Loucy (cell line): ENCODE measurements around the gene DISC1.
A peak's percentile ranks its signal among the peaks of the same experiment; 100 is the strongest.

Experiments used
- H2AFZ ChIP-seq: fragments of 200-600 bp; sonication (generic); 2 replicates; pipeline ENCODE4 v1.6.0; 2016; ENCODE audit warnings: antibody characterized with exemption, mild to moderate bottlenecking, low read length, moderate library complexity
- H3F3A ChIP-seq: fragments of 200-600 bp; 2 replicates; pipeline ENCODE4 v1.6.0; 2016; ENCODE audit warnings: antibody characterized with exemption, low read depth, mild to moderate bottlenecking
- H3K27me3 ChIP-seq: fragments of 200-600 bp; sonication (generic); 2 replicates; pipeline ENCODE4 v1.6.1; 2014; ENCODE audit warnings: low read length, mild to moderate bottlenecking; ENCODE audit not compliant: insufficient read depth, poor library complexity, severe bottlenecking
- H3K36me3 ChIP-seq: fragments of 200-600 bp; sonication (generic); 2 replicates; pipeline ENCODE4 v1.6.1; 2016; ENCODE audit warnings: low read length; ENCODE audit not compliant: insufficient read depth
- H3K4me1 ChIP-seq: fragments of 200-600 bp; sonication (generic); 2 replicates; pipeline ENCODE4 v1.5.1; 2014; ENCODE audit warnings: low read length, mild to moderate bottlenecking; ENCODE audit not compliant: insufficient read depth, poor library complexity, severe bottlenecking
- H3K4me2 ChIP-seq: fragments of 200-600 bp; sonication (generic); 2 replicates; pipeline ENCODE4 v1.6.0; 2014; ENCODE audit warnings: antibody characterized with exemption, low read length, low read depth, mild to moderate bottlenecking; ENCODE audit not compliant: poor library complexity, severe bottlenecking
- H3K4me3 ChIP-seq: fragments of 200-600 bp; sonication (generic); 2 replicates; pipeline ENCODE4 v1.5.1; 2014; ENCODE audit warnings: low read length, mild to moderate bottlenecking, mixed read lengths; ENCODE audit not compliant: poor library complexity, severe bottlenecking
- H3K79me2 ChIP-seq: fragments of 200-600 bp; sonication (generic); 2 replicates; pipeline ENCODE4 v1.6.1; 2014; ENCODE audit warnings: low read length; ENCODE audit not compliant: insufficient read depth
- H3K9ac ChIP-seq: fragments of 200-600 bp; sonication (generic); 2 replicates; pipeline ENCODE4 v1.6.0; 2014; ENCODE audit warnings: mild to moderate bottlenecking, low read depth, low read length, moderate library complexity; ENCODE audit not compliant: poor library complexity, severe bottlenecking
- H3K9me2 ChIP-seq: fragments of 200-600 bp; sonication (generic); replicated peaks from 2 replicates; pipeline ENCODE4 v1.6.1; 2016; ENCODE audit warnings: low read depth, low read length, mixed read lengths
- H3K9me3 ChIP-seq: fragments of 200-600 bp; sonication (generic); 2 replicates; pipeline ENCODE4 v1.6.1; 2014; ENCODE audit warnings: mild to moderate bottlenecking, antibody characterized with exemption, low read length, low read depth; ENCODE audit not compliant: insufficient read depth
- H4K20me1 ChIP-seq: fragments of 200-600 bp; sonication (generic); 2 replicates; pipeline ENCODE4 v1.6.0; 2014; ENCODE audit warnings: antibody characterized with exemption, low read length, mild to moderate bottlenecking; ENCODE audit not compliant: insufficient read depth, poor library complexity, severe bottlenecking
- EZH2phosphoT487 ChIP-seq: fragments of 200-600 bp; IDR thresholded peaks from 2 replicates; pipeline ENCODE4 v1.6.1; 2018; ENCODE audit warnings: antibody characterized with exemption, mild to moderate bottlenecking, moderate library complexity, borderline replicate concordance
- TF ChIP-seq, protein P1 (sequence below): fragments of 200-600 bp; sonication (generic); conservative IDR thresholded peaks from 2 replicates; pipeline ENCODE4 v1.5.1; 2014; ENCODE audit warnings: mild to moderate bottlenecking, antibody characterized with exemption, low read length

Gene DISC1

DNA sequence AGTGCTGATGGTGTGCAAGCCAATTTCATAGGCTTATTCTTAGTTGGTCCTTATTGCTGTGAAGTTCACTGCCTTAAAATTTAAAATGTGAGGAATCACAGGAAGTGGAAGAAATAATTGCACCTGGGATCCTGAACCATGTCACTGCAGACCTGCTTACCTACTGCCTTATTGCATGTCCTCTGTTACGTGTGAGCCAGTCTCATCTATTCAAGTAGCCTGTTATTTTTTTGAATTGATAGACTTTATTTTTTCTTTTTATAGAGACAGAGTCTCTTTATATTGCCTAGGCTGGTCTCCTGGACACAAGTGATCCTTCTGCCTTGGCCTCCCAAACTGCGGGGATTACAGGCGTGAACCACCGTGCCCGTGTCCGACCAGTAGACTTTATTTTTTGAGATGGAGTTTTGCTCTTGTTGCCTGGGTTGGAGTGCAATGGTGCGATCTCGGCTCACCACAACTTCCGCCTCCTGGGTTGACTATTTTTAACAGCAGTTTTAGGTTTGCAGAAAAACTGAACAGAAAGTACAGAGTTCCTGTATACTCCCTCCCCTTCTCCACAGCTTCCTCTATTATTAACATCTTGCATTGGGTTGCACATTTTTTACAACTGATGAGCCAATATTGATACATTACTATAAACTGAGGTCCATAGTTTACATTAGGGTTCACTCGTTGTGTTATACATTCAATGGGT, 14.0 kb upstream of the DISC1 start:
- H3K9me3 ChIP-seq: peaks cover 9% of the 10 kb centered on the region; the same call in 1 of the 2 replicates
- H3K4me2 ChIP-seq: peak overlapping the region; percentile 85
- H3K4me1 ChIP-seq: peaks cover 45% of the 10 kb centered on the region
- no peaks in the 10 kb centered on the region for H3K27me3 ChIP-seq
- H3K4me3 ChIP-seq: peak overlapping the region; percentile 71
- H3K9ac ChIP-seq: peak overlapping the region; percentile 68
- H2AFZ ChIP-seq: peak overlapping the region; percentile 52
- no peaks in the 10 kb centered on the region for H3K9me2 ChIP-seq
- no peak for TF ChIP-seq EZH2phosphoT487
- TF ChIP-seq, protein P1, sequence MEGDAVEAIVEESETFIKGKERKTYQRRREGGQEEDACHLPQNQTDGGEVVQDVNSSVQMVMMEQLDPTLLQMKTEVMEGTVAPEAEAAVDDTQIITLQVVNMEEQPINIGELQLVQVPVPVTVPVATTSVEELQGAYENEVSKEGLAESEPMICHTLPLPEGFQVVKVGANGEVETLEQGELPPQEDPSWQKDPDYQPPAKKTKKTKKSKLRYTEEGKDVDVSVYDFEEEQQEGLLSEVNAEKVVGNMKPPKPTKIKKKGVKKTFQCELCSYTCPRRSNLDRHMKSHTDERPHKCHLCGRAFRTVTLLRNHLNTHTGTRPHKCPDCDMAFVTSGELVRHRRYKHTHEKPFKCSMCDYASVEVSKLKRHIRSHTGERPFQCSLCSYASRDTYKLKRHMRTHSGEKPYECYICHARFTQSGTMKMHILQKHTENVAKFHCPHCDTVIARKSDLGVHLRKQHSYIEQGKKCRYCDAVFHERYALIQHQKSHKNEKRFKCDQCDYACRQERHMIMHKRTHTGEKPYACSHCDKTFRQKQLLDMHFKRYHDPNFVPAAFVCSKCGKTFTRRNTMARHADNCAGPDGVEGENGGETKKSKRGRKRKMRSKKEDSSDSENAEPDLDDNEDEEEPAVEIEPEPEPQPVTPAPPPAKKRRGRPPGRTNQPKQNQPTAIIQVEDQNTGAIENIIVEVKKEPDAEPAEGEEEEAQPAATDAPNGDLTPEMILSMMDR: no peak
- H3F3A ChIP-seq: peaks cover 16% of the 10 kb centered on the region
- H4K20me1 ChIP-seq: no peaks in the 10 kb centered on the region
- H3K36me3 ChIP-seq: no peaks in the 10 kb centered on the region
- no peaks in the 10 kb centered on the region for H3K79me2 ChIP-seq

DNA sequence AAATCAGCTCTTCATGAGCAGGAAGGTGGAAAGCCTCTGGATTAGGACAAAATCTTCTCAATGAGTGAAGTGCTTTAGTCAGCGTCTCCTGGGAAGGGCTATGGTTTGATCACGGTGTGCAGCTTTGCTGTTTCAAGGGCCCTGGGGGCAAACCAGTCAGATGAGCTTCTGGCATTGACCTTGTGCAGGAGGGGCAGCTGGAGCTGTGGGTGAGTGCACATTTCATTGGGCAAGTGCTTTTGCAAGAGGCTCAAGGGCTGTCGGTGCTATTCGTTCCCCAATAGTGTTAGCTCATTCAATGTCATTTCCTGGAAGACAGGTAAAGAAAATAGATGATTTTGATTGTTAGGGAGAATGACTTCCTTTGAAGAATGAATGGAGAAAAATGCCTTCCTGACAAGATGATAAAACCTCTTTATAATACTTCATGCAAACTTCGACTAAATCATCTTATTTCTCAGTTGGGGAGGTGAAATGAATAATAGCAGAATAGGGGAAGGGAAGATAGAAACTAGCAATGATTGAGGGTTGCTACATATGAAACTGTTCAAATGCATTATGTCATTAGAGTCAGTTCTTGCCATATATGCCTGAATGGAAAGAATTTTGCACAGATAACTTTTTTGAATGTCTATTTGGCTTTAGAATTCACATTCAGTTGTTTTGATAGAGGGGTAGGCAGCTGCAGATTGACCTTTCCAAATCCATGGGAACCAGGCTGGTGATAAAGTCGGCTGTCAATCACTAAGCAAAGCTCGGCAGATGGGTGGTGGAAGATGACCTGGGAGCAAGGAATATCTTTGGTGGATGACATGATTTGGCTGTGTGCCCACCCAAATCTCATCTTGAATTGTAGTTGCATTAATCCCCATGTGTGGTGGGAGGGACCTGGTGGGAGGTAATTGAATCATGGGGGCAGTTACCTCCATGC, 12.9 kb upstream of the DISC1 start:
- H3K9ac ChIP-seq: peak overlapping the region; percentile 68
- H3K9me2 ChIP-seq: no peaks in the 10 kb centered on the region
- H3K79me2 ChIP-seq: no peaks in the 10 kb centered on the region
- H3K4me1 ChIP-seq: peaks cover 45% of the 10 kb centered on the region
- no peaks in the 10 kb centered on the region for H4K20me1 ChIP-seq
- H3K9me3 ChIP-seq: peaks cover 9% of the 10 kb centered on the region; the same call in 1 of the 2 replicates
- H3K36me3 ChIP-seq: no peaks in the 10 kb centered on the region
- TF ChIP-seq EZH2phosphoT487: no peak
- peak overlapping the region; percentile 71 for H3K4me3 ChIP-seq
- H2AFZ ChIP-seq: peak overlapping the region; percentile 52
- no peaks in the 10 kb centered on the region for H3K27me3 ChIP-seq
- H3K4me2 ChIP-seq: peak overlapping the region; percentile 85
- H3F3A ChIP-seq: peaks cover 16% of the 10 kb centered on the region

DNA sequence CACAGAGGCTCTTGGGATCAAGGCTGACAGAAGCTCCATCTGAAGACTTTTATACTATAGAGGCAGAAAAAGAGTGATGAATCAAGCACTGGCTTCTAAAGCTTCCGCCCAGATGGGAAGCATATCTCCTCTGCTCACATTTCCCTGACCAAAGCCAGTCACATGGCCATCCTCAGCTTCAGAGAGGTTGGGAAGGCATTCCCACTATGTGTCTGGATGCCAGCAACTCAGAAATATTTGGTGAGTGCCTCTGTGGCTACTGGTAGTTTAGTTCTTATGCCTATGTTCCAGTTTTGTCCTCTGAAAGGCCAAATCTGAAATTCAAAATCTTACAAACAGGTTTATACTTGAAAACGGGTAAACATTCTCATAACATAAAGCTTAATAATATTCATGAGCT, 9.9 kb upstream of the DISC1 start:
- H3K4me3 ChIP-seq: no peak overlapping the region
- H3K4me1 ChIP-seq: peaks cover 34% of the 10 kb centered on the region
- H3K36me3 ChIP-seq: no peaks in the 10 kb centered on the region
- no peaks in the 10 kb centered on the region for H4K20me1 ChIP-seq
- no peaks in the 10 kb centered on the region for H3K79me2 ChIP-seq
- no peaks in the 10 kb centered on the region for H3K27me3 ChIP-seq
- H3F3A ChIP-seq: peaks cover 16% of the 10 kb centered on the region
- H3K4me2 ChIP-seq: no peak overlapping the region
- H2AFZ ChIP-seq: no peak overlapping the region
- H3K9me3 ChIP-seq: peaks cover 9% of the 10 kb centered on the region; the same call in 1 of the 2 replicates
- TF ChIP-seq EZH2phosphoT487: no peak
- TF ChIP-seq, protein P1: no peak
- H3K9me2 ChIP-seq: no peaks in the 10 kb centered on the region
- no peak overlapping the region for H3K9ac ChIP-seq
